IPS-18a (cell line): Measurements from ENCODE around the gene OXT.
"Not testable (repeated sequence)": the region's sequence is repeated elsewhere in the genome, so short reads cannot be mapped to it uniquely, and the experiment has no call there.

Experiments
- H3K27ac ChIP-seq: one replicate; pipeline ENCODE4 v1.5.1; 2013; ENCODE audit warnings: low read length
- H3K27me3 ChIP-seq: one replicate; pipeline ENCODE4 v1.6.1; 2013; ENCODE audit warnings: mild to moderate bottlenecking, low read length; ENCODE audit not compliant: control insufficient read depth, insufficient read depth
- H3K36me3 ChIP-seq: one replicate; pipeline ENCODE4 v1.6.1; 2013; ENCODE audit warnings: low read depth, low read length; ENCODE audit not compliant: control insufficient read depth
- H3K4me1 ChIP-seq: one replicate; pipeline ENCODE4 v1.6.1; 2013; ENCODE audit warnings: low read depth, low read length; ENCODE audit not compliant: control insufficient read depth
- H3K4me3 ChIP-seq: one replicate; pipeline ENCODE4 v1.5.1; 2013; ENCODE audit warnings: low read length
- H3K9ac ChIP-seq: one replicate; pipeline ENCODE4 v1.6.1; 2013; ENCODE audit warnings: mild to moderate bottlenecking, low read length, moderate library complexity
- H3K9me3 ChIP-seq: one replicate; pipeline ENCODE4 v1.6.1; 2013; ENCODE audit warnings: low read depth, low read length; ENCODE audit not compliant: control insufficient read depth

The OXT gene

DNA sequence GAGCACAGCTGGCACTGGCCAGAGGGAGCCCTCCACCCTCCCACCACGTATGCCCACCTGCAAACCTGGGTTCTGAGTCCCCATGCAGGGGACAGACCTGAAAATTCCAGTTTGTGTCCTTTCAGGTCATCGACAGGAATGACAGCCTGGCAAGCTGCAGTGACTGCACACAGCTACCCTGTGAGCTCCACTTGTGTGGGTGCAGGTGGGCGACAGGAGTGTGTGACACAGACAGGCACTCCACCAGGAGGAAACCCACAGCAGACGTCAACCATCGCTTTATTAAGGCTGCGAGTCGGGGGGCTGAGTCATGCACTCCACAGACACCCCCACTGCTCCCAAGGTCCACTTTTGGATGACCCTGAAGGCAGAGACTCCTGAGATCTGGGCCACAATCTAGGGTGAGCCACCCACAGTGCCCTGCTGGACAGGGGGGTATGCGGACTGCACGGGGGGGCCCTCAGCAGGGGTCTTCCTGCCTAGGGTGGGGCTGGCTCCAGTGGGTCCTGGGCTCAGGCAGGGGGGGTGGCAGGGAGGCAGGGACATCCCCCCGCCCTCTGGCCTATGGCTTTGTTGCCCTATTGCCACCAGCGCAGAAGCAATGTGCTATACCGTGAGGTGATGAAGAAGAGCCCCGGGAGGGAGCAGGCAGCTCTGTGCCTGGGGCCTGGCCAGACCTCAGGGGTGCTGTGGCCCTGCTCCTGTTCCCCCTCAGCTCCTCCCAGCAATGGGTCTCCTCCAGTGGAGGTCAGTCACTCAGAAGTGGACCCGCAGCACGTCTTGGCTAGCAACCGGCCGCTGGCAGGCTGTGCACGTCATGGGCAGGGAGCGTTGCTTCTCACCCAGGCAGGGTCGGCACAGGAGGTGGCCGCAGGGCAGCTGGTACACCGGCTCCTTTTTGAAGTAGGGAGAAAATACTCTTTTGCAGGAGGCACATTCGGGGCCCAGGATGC lies 38.2 kb downstream of the OXT start:
- no peaks in the 10 kb centered on the region for H3K27me3 ChIP-seq
- no peak overlapping the region for H3K9ac ChIP-seq

DNA sequence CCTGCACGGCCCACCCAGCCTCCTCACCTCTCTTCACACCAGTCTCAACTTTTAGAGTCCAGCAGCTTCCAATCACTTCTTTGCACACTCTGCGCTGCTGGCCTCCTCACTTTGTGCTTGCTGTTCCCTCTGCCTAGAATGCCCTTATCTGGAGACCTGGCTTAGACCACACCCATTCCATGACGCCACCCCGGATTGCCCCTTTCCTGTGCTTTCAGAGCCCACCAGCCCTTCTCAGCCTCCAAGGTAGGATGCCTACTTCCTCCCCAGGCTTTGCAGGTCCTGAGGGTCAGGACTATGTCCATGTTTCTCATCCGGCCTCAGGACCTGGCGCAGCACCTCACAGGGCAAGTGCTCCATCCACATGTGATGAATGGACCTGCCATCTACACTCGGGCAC lies 40.1 kb downstream of the OXT start:
- Histone ChIP-seq H3K9me3 (no peaks in the 10 kb centered on the region), H3K4me3 (no peak overlapping the region), H3K4me1 (peaks cover 12% of the 10 kb centered on the region), H3K9ac (no peak overlapping the region), H3K27me3 (no peaks in the 10 kb centered on the region), H3K27ac (no peak overlapping the region), H3K36me3 (no peaks in the 10 kb centered on the region)

More for the DNA sequence above, 38.2 kb downstream of the OXT start:
- Histone ChIP-seq H3K36me3 (no peaks in the 10 kb centered on the region), H3K4me3 (no peak overlapping the region), H3K27ac (no peak overlapping the region), H3K4me1 (peaks cover 14% of the 10 kb centered on the region), H3K9me3 (no peaks in the 10 kb centered on the region)

DNA sequence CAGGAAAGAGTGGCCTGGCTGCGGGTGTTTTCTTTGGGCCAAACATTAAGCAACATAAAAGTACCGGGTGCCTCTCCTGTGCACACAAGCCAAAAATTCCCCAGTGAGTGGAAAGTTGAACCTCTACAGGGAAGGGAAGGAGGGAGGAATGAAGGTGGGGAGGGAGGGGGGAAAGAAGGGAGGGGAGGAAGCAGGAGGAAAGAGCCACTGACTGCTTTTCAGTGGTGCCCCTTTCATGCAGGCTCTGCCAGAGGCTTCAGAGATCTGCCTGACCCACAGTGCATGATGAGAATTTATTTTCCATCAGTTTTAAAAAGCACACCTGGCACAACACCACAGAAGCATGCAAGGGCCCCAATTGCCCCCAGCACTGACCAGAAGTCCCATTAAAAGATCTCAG lies 40.6 kb downstream of the OXT start:
- Histone ChIP-seq H3K9ac (no peak overlapping the region), H3K27me3 (no peaks in the 10 kb centered on the region), H3K27ac (no peak overlapping the region), H3K36me3 (no peaks in the 10 kb centered on the region), H3K9me3 (no peaks in the 10 kb centered on the region), H3K4me3 (no peak overlapping the region), H3K4me1 (peaks cover 7% of the 10 kb centered on the region)

DNA sequence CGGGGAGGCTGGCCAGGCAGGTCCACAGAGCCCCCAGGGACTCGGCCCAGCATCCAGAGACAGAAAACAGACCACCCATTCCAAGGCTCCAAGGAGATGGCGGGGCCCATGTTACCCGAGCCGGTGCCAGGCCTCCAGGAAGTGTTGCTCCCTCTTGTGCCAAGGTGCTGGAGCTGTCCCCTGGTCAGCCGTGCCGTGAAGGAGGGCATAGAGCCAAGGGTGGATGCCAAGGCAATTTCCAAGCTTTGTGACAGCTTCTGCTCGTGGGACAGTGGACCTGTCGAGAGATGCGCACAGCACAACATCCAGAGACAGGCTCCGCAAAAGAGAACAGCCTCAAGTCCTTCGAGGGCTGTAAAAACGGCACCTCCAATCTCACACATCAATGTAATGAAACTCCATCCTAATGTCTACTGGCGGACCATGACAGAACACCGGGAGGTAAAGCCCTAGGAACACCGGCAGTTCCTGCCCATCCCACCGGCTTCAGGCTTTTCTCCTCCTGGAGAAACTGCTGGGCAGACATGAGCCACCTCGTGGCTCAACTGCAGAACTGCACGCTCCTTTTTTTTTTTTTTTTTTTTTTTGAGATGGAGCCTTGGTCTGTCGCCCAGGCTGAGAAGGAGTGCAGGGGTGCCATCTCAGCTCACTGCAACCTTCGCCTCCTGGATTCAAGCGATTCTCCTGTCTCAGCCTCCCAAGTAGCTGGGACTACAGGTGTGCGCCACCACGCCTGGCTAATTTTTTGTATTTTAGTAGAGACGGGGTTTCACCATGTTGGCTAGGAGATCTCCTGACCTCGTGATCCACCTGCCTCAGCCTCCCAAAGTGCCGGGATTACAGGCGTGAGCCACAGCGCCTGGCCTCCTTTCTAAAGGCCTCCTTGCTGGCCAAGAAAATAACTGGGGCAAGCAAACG lies 44.0 kb downstream of the OXT start:
- no peaks in the 10 kb centered on the region for H3K36me3 ChIP-seq
- H3K27me3 ChIP-seq, result no peaks in the 10 kb centered on the region
- no peak overlapping the region for H3K9ac ChIP-seq
- no peaks in the 10 kb centered on the region for H3K9me3 ChIP-seq
- H3K4me3 ChIP-seq, result no peak overlapping the region
- no peak overlapping the region for H3K27ac ChIP-seq
- no peaks in the 10 kb centered on the region for H3K4me1 ChIP-seq

DNA sequence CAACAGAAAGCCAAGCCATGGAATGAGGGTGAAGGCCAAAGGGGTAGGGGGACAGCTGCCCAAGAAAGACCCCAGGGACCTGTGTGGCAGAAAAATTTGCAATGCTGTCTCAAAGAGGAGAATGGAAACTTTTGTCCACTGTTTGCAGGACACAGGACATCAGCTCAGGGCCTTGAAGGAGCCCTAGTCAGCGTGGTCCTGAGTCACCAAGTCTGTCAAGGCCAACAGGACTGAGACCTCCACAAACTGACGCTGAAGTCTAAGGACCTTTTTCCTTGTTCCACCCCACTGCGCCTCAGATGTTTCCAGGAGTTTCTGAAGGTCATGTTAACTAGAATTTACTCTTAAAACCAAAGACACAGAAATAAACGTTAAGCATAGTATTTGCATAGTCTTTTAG lies 44.9 kb downstream of the OXT start:
- Histone ChIP-seq H3K9me3 (no peaks in the 10 kb centered on the region), H3K9ac (no peak overlapping the region), H3K36me3 (no peaks in the 10 kb centered on the region), H3K4me1 (no peaks in the 10 kb centered on the region), H3K4me3 (no peak overlapping the region), H3K27me3 (no peaks in the 10 kb centered on the region), H3K27ac (no peak overlapping the region)

DNA sequence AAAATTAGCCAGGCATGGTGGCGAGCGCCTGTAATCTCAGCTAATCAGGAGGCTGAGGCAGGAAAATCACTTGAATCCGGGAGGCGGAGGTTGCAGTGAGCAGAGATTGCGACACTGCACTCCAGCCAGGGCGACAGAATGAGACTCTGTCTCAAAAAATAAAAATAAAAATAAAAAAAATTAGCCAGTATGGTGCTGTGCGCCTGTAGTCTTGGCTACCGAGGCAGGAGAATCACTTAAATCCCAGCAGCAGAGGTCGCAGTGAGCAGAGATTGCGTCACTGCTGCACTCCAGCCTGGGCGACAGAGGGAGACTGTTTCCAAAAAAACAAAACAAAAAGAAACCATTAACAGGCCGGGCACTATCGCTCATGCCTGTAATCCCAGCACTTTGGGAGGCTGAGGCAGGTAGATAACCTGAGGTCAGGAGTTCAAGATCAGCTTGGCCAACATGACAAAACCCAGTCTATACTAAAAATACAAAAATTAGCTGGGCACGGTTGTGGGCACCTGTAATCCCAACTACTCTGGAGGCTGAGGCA lies 46.5 kb downstream of the OXT start:
- not testable (repeated sequence) for H3K9ac ChIP-seq, H3K4me3 ChIP-seq, H3K27me3 ChIP-seq, H3K27ac ChIP-seq, H3K4me1 ChIP-seq, H3K36me3 ChIP-seq, H3K9me3 ChIP-seq

DNA sequence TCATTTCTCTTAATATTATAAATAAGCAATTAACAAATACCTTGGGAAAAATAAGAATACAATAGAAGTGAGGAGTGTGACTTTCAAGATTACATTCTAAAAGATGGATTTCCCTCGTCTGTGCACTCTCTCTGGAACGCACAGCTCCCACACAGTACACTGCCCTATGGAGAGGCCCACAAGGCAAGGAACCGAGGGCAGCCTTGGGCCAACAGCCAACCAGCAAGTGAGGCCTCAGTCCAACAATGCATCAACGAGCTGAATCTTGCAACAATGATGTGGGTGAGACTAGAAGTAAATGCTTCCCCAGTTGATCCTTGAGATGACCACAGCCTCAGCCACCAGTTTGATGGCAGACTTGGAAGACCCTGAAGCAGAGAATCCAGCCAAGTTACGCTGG lies 47.6 kb downstream of the OXT start:
- Histone ChIP-seq H3K9me3 (peaks cover 4% of the 10 kb centered on the region), H3K27me3 (no peaks in the 10 kb centered on the region), H3K4me1 (no peaks in the 10 kb centered on the region), H3K9ac (no peak overlapping the region), H3K27ac (no peak overlapping the region), H3K4me3 (no peak overlapping the region), H3K36me3 (peaks cover 8% of the 10 kb centered on the region)

DNA sequence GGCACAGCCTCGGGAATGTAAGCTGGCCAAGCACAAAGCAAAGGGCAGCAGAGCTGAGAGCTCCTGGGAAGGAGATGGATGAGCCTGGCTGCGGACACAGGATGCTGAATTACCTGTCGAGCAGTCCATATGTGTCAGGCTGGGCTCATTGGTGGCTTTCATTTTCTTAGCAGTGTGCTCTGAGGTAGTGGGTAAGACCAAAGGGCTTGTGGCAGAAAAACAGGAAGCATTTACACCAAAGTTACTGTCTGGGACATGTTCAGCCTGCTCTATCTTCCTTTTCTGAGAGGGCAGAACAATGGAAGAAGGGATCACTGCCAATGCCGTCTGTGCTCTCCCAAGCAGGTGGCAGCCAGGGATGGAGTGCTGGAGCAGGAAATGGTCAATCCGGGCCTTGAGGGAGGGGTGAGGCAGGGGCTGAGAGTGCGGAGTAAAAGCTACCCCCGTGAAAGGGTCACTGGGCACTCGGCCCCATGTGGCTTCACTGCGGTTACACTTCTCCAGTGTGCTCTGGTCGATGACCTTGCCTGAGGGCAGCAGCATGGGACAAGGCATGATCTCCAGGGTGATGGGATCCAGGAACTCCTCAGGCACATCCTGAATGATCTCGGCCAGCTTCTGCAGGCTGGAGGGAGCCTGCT lies 50.0 kb downstream of the OXT start:
- H3K27ac ChIP-seq, result no peak overlapping the region
- no peak overlapping the region for H3K4me3 ChIP-seq
- H3K36me3 ChIP-seq, result peaks cover 8% of the 10 kb centered on the region
- H3K4me1 ChIP-seq, result no peaks in the 10 kb centered on the region
- peaks cover 4% of the 10 kb centered on the region for H3K9me3 ChIP-seq
- no peaks in the 10 kb centered on the region for H3K27me3 ChIP-seq
- H3K9ac ChIP-seq, result no peak overlapping the region
